Subcutaneous adipose tissue (tissue), 4 donors: ENCODE measurements around the gene ARHGEF3. TPM values are rescaled to one million over a fixed set of nuclear protein-coding genes. Genes with fewer than 3 reads are reported as not detected.

Experiments used
- total RNA-seq, 4 donors: library from RNA; depleted of rRNA; stranded (reverse); fragments of >200 nt; gene quantifications; one replicate each; pipeline ENCODE4 v1.1.0, GENCODE V29; 2016
- TF ChIP-seq, protein P1 (sequence below): fragments of 450-650 bp; IDR thresholded peaks from one replicate; pipeline ENCODE4 v1.5.1; 2016; ENCODE audit warnings: low read depth, mild to moderate bottlenecking, control low read depth, antibody characterized with exemption, moderate library complexity

Gene ARHGEF3
- total RNA-seq, 4 donors from 2014 or later = 11.3 to 28.0 (median 19.0) TPM

DNA sequence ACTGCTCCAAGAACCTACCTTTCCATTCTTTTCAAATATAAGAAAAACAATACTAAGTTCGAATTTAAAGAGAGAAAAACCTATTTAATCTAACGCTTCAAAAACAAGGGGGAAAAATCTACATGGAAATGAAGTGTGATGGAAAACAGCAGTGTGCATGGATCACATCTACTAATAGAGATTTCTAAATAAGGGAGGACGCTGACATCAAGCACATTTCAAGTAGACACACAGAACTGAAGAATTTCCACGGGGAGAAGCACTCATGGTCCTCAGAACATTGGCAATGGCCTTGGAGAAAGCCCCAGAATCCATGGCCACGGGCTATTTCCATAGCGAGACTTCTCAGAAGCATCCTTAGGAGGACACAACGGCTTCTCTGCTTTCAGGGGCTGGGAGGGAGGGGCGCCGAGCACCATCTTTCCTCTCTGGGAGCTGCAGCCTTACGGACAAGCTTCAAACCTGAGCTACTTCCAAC lies 119.7 kb downstream of the ARHGEF3 start:
- TF ChIP-seq, protein P1, sequence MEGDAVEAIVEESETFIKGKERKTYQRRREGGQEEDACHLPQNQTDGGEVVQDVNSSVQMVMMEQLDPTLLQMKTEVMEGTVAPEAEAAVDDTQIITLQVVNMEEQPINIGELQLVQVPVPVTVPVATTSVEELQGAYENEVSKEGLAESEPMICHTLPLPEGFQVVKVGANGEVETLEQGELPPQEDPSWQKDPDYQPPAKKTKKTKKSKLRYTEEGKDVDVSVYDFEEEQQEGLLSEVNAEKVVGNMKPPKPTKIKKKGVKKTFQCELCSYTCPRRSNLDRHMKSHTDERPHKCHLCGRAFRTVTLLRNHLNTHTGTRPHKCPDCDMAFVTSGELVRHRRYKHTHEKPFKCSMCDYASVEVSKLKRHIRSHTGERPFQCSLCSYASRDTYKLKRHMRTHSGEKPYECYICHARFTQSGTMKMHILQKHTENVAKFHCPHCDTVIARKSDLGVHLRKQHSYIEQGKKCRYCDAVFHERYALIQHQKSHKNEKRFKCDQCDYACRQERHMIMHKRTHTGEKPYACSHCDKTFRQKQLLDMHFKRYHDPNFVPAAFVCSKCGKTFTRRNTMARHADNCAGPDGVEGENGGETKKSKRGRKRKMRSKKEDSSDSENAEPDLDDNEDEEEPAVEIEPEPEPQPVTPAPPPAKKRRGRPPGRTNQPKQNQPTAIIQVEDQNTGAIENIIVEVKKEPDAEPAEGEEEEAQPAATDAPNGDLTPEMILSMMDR = no peak

DNA sequence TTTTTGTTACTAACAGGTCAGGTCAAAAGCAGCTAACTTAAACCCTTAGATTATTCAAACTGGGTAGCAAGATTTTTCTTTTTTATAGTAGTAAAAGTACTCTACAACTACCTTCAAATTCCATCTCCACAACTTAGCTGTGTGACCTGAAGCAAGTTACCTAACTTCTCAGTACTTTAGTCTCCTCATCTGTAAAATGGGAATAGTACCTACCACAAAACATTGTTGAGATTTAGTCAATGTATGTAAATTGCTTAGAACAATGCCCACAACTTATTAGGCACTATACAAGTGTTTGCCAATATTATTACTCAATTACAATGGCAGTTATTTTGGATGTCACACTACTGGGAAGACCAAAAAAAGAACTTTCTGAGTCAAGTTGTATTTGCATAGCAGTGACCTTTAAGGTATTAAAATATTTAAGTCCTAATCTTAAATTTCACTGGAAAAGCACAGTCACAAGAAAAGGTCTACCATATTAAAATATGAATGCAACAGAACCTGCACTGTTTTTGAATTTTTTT lies 121.6 kb downstream of the ARHGEF3 start:
- TF ChIP-seq, protein P1 = no peak

Other genes with a start within 250 kb of the ARHGEF3 start
- gene CCDC66, start 244.8 kb downstream of the ARHGEF3 start, total RNA-seq = 10 to 100 TPM; 28.6 to 59.2 (median 32.7) TPM
- gene TASOR, start 118.7 kb downstream of the ARHGEF3 start, total RNA-seq = 100 to 1,000 TPM in 2 of 4 donors, 10 to 100 TPM in 2; 93.6 to 111 (median 102) TPM